ENCODE results near the gene ERC1. TPM values are rescaled to one million over a fixed set of nuclear protein-coding genes. Genes with fewer than 3 reads are reported as not detected.

ERC1 gene
- polyA plus RNA-seq, 1 donor from 2014 or later = 7.1 TPM

DNA sequence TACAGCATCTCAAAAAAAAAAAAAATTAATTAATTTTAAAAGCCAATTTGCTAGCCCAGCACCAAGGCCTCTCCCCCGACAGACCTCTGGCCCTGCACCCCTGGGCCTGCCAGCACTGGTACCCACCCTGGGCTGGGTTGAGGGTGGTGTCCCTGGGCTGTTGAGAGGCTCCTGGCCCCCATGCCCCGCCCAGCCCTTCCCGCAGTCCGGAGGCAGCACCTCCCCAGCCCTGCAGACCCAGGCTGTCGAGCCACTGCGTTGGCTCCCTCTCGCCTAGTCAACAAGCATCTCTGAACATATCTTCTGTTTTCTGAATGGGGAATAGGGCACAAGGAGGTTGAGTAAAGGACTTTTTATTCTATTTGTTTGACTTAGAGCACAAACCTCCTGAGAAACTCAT lies 516.3 kb downstream of the ERC1 start:
- no peaks in the 10 kb centered on the region for H3K36me3 ChIP-seq (ENCODE audit: insufficient read depth, low read length)
- H3K27ac ChIP-seq (ENCODE audit: low read length) = no peak overlapping the region
- H3F3A ChIP-seq (ENCODE audit: insufficient read depth, low read length, poor library complexity, severe bottlenecking) = no peaks in the 10 kb centered on the region
- no peak overlapping the region for H3K4me2 ChIP-seq (ENCODE audit: low read length)
- TF ChIP-seq, protein P1, sequence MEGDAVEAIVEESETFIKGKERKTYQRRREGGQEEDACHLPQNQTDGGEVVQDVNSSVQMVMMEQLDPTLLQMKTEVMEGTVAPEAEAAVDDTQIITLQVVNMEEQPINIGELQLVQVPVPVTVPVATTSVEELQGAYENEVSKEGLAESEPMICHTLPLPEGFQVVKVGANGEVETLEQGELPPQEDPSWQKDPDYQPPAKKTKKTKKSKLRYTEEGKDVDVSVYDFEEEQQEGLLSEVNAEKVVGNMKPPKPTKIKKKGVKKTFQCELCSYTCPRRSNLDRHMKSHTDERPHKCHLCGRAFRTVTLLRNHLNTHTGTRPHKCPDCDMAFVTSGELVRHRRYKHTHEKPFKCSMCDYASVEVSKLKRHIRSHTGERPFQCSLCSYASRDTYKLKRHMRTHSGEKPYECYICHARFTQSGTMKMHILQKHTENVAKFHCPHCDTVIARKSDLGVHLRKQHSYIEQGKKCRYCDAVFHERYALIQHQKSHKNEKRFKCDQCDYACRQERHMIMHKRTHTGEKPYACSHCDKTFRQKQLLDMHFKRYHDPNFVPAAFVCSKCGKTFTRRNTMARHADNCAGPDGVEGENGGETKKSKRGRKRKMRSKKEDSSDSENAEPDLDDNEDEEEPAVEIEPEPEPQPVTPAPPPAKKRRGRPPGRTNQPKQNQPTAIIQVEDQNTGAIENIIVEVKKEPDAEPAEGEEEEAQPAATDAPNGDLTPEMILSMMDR (IDR thresholded peaks at IDR 0.05; ENCODE audit: poor library complexity, severe bottlenecking) = no peak
- TF ChIP-seq EZH2 (IDR thresholded peaks at IDR 0.05; ENCODE audit: borderline replicate concordance, insufficient read depth, low read length, poor library complexity, severe bottlenecking) (no peak), POLR2AphosphoS5 (IDR thresholded peaks at IDR 0.05) (no peak), TAF1 (IDR thresholded peaks at IDR 0.05; ENCODE audit: low read depth) (no peak), SMC3 (conservative IDR thresholded peaks at IDR 0.05; ENCODE audit: poor library complexity) (no peak), RAD21 (conservative IDR thresholded peaks at IDR 0.05) (no peak), MXI1 (conservative IDR thresholded peaks at IDR 0.05; ENCODE audit: poor library complexity, severe bottlenecking) (no peak), EP300 (conservative IDR thresholded peaks at IDR 0.05; ENCODE audit: poor library complexity, severe bottlenecking) (no peak)
- TF ChIP-seq, protein P2, sequence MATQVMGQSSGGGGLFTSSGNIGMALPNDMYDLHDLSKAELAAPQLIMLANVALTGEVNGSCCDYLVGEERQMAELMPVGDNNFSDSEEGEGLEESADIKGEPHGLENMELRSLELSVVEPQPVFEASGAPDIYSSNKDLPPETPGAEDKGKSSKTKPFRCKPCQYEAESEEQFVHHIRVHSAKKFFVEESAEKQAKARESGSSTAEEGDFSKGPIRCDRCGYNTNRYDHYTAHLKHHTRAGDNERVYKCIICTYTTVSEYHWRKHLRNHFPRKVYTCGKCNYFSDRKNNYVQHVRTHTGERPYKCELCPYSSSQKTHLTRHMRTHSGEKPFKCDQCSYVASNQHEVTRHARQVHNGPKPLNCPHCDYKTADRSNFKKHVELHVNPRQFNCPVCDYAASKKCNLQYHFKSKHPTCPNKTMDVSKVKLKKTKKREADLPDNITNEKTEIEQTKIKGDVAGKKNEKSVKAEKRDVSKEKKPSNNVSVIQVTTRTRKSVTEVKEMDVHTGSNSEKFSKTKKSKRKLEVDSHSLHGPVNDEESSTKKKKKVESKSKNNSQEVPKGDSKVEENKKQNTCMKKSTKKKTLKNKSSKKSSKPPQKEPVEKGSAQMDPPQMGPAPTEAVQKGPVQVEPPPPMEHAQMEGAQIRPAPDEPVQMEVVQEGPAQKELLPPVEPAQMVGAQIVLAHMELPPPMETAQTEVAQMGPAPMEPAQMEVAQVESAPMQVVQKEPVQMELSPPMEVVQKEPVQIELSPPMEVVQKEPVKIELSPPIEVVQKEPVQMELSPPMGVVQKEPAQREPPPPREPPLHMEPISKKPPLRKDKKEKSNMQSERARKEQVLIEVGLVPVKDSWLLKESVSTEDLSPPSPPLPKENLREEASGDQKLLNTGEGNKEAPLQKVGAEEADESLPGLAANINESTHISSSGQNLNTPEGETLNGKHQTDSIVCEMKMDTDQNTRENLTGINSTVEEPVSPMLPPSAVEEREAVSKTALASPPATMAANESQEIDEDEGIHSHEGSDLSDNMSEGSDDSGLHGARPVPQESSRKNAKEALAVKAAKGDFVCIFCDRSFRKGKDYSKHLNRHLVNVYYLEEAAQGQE (IDR thresholded peaks at IDR 0.05; ENCODE audit: borderline replicate concordance) = no peak
- no peak overlapping the region for H3K4me3 ChIP-seq (ENCODE audit: low read length)
- no peak overlapping the region for H2AFZ ChIP-seq (ENCODE audit: low read depth, low read length)
- no peaks in the 10 kb centered on the region for H3K27me3 ChIP-seq (ENCODE audit: insufficient read depth, low read depth, low read length)
- H3K79me2 ChIP-seq (replicated peaks; ENCODE audit: insufficient read depth, low read length) = no peaks in the 10 kb centered on the region
- no peaks in the 10 kb centered on the region for H3K9me3 ChIP-seq (ENCODE audit: low read length)
- H3K9ac ChIP-seq (ENCODE audit: low read length) = no peak overlapping the region
- H4K20me1 ChIP-seq (ENCODE audit: insufficient read depth) = no peaks in the 10 kb centered on the region
- no peaks in the 10 kb centered on the region for H3K9me2 ChIP-seq (ENCODE audit: insufficient read depth, low read length)

DNA sequence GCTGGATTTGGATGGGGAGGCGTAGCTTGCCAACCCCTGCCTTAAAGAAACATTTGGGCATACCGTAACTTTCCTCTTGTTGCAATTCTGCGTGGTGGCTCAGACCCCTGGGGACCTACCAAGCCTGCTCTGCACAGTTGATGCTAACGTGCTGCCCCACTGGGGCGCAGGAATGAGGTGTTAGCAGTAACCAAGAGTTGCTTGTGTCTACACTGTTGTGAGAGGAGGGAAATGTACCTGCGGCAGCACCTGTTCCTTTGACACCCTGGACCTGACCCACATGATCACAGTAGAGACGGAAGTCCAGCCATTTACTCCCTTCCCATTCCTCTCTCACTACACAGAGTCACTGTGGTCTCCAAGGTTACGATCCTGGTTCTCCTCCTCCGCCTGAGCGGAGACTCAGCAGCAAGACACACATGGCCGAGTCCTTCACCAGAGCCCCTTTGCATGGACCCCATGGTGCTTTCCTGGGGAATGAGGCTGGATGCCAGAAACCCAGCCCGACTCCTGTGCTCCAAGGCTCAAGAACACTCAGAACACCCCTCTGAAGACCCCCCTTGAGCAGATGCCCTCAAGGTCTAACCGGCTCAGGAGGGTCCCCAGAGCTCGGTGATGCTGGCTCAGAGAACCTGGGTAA lies 518.5 kb downstream of the ERC1 start:
- no peaks in the 10 kb centered on the region for H3K27me3 ChIP-seq (ENCODE audit: insufficient read depth, low read depth, low read length)
- H3K27ac ChIP-seq (ENCODE audit: low read length) = no peak overlapping the region
- H3K79me2 ChIP-seq (replicated peaks; ENCODE audit: insufficient read depth, low read length) = no peaks in the 10 kb centered on the region

More for the DNA sequence above, 518.5 kb downstream of the ERC1 start:
- peaks cover 2% of the 10 kb centered on the region for H3K9me3 ChIP-seq (ENCODE audit: low read length)
- H3K4me3 ChIP-seq (ENCODE audit: low read length) = no peak overlapping the region
- no peak overlapping the region for H3K4me2 ChIP-seq (ENCODE audit: low read length)
- no peaks in the 10 kb centered on the region for H3K36me3 ChIP-seq (ENCODE audit: insufficient read depth, low read length)
- no peak overlapping the region for H2AFZ ChIP-seq (ENCODE audit: low read depth, low read length)
- TF ChIP-seq, protein P1 (IDR thresholded peaks at IDR 0.05; ENCODE audit: poor library complexity, severe bottlenecking) = no peak
- H3K9ac ChIP-seq (ENCODE audit: low read length) = no peak overlapping the region
- no peaks in the 10 kb centered on the region for H3K9me2 ChIP-seq (ENCODE audit: insufficient read depth, low read length)
- H4K20me1 ChIP-seq (ENCODE audit: insufficient read depth) = no peaks in the 10 kb centered on the region
- H3F3A ChIP-seq (ENCODE audit: insufficient read depth, low read length, poor library complexity, severe bottlenecking) = no peaks in the 10 kb centered on the region

Data from neural cell (in vitro differentiated cells).